ENCODE data around the gene NKAIN4.

Gene NKAIN4

GRCh38 chr20:63293456-63293855 is 39.2 kb upstream of the NKAIN4 start:
- H3K27me3 Mint-ChIP-seq = peaks cover 19% of the 10 kb centered on the region
- no peak overlapping the region for H3K4me3 Mint-ChIP-seq
- DNase-seq (ENCODE audit: low spot score in 2 of 2) = no peak
- H3K9me3 Mint-ChIP-seq = no peaks in the 10 kb centered on the region
- H3K36me3 Mint-ChIP-seq (ENCODE audit: insufficient read depth) = peaks cover 14% of the 10 kb centered on the region
- no peak for ATAC-seq (replicated peaks; ENCODE audit: extremely low read depth, poor library complexity, severe bottlenecking)
- no peak overlapping the region for H3K27ac Mint-ChIP-seq (ENCODE audit: low read depth)
- H3K4me1 Mint-ChIP-seq = peaks cover 6% of the 10 kb centered on the region

GRCh38 chr20:63292904-63293303 is 38.6 kb upstream of the NKAIN4 start, which contains the start of gene COL20A1:
COL20A1 (plus strand) TSS chr20:63293186; CDS start chr20:63295108, 1,922 bp downstream.
- H3K4me1 Mint-ChIP-seq = peaks cover 6% of the 10 kb centered on the region
- peaks cover 16% of the 10 kb centered on the region for H3K36me3 Mint-ChIP-seq (ENCODE audit: insufficient read depth)
- no peak within 1 kb of the TSS for H3K4me3 Mint-ChIP-seq
- H3K27me3 Mint-ChIP-seq = peaks cover 13% of the 10 kb centered on the region
- DNase-seq (ENCODE audit: low spot score in 2 of 2) = no peak
- H3K27ac Mint-ChIP-seq (ENCODE audit: low read depth) = no peak within 1 kb of the TSS
- no peaks in the 10 kb centered on the region for H3K9me3 Mint-ChIP-seq
- ATAC-seq (replicated peaks; ENCODE audit: extremely low read depth, poor library complexity, severe bottlenecking) = no peak

- Mint-ChIP-seq H3K27me3 (peaks cover 13% of the 10 kb centered on the region), H3K4me3 (no peak overlapping the region), H3K4me1 (peaks cover 6% of the 10 kb centered on the region), H3K27ac (ENCODE audit: low read depth) (no peak overlapping the region), H3K36me3 (ENCODE audit: insufficient read depth) (peaks cover 17% of the 10 kb centered on the region), H3K9me3 (no peaks in the 10 kb centered on the region)
- DNase-seq (ENCODE audit: low spot score in 2 of 2) (no peak), ATAC-seq (replicated peaks; ENCODE audit: extremely low read depth, poor library complexity, severe bottlenecking) (no peak)
These were observed 38.0 kb upstream of the NKAIN4 start for GRCh38 chr20:63292292-63292701.

GRCh38 chr20:63291811-63292210 is 37.5 kb upstream of the NKAIN4 start:
- no peak overlapping the region for H3K27ac Mint-ChIP-seq (ENCODE audit: low read depth)
- ATAC-seq (replicated peaks; ENCODE audit: extremely low read depth, poor library complexity, severe bottlenecking) (no peak), DNase-seq (ENCODE audit: low spot score in 2 of 2) (no peak)
- H3K4me1 Mint-ChIP-seq = peaks cover 6% of the 10 kb centered on the region
- H3K4me3 Mint-ChIP-seq = no peak overlapping the region
- H3K36me3 Mint-ChIP-seq (ENCODE audit: insufficient read depth) = peaks cover 17% of the 10 kb centered on the region
- H3K9me3 Mint-ChIP-seq = no peaks in the 10 kb centered on the region
- peaks cover 13% of the 10 kb centered on the region for H3K27me3 Mint-ChIP-seq

GRCh38 chr20:63290677-63291472 is 36.6 kb upstream of the NKAIN4 start:
- peaks cover 6% of the 10 kb centered on the region for H3K4me1 Mint-ChIP-seq
- H3K27ac Mint-ChIP-seq (ENCODE audit: low read depth) = no peak overlapping the region
- ATAC-seq (replicated peaks; ENCODE audit: extremely low read depth, poor library complexity, severe bottlenecking) (peak; percentile 55), DNase-seq (ENCODE audit: low spot score in 2 of 2) (peak; percentile 48 to 57)
- peaks cover 18% of the 10 kb centered on the region for H3K36me3 Mint-ChIP-seq (ENCODE audit: insufficient read depth)
- no peak overlapping the region for H3K4me3 Mint-ChIP-seq
- H3K9me3 Mint-ChIP-seq = no peaks in the 10 kb centered on the region
- peaks cover 13% of the 10 kb centered on the region for H3K27me3 Mint-ChIP-seq

- no peaks in the 10 kb centered on the region for H3K9me3 Mint-ChIP-seq
- H3K27ac Mint-ChIP-seq (ENCODE audit: low read depth) = no peak overlapping the region
- peaks cover 9% of the 10 kb centered on the region for H3K27me3 Mint-ChIP-seq
- DNase-seq (ENCODE audit: low spot score in 2 of 2) (no peak), ATAC-seq (replicated peaks; ENCODE audit: extremely low read depth, poor library complexity, severe bottlenecking) (no peak)
- no peak overlapping the region for H3K4me3 Mint-ChIP-seq
- peaks cover 19% of the 10 kb centered on the region for H3K36me3 Mint-ChIP-seq (ENCODE audit: insufficient read depth)
- H3K4me1 Mint-ChIP-seq = no peaks in the 10 kb centered on the region
These were observed 35.9 kb upstream of the NKAIN4 start for GRCh38 chr20:63290136-63290676.

- Mint-ChIP-seq H3K9me3 (no peaks in the 10 kb centered on the region), H3K4me1 (no peaks in the 10 kb centered on the region), H3K27ac (ENCODE audit: low read depth) (no peak overlapping the region), H3K27me3 (peaks cover 2% of the 10 kb centered on the region), H3K4me3 (no peak overlapping the region), H3K36me3 (ENCODE audit: insufficient read depth) (peaks cover 19% of the 10 kb centered on the region)
- DNase-seq (ENCODE audit: low spot score in 2 of 2) = no peak
- ATAC-seq (replicated peaks; ENCODE audit: extremely low read depth, poor library complexity, severe bottlenecking) = no peak
These were observed 35.3 kb upstream of the NKAIN4 start for GRCh38 chr20:63289311-63290135.

GRCh38 chr20:63288581-63289251 is 34.5 kb upstream of the NKAIN4 start:
- no peak overlapping the region for H3K4me3 Mint-ChIP-seq
- H3K9me3 Mint-ChIP-seq = no peaks in the 10 kb centered on the region
- H3K27ac Mint-ChIP-seq (ENCODE audit: low read depth) = no peak overlapping the region
- ATAC-seq (replicated peaks; ENCODE audit: extremely low read depth, poor library complexity, severe bottlenecking) = no peak
- H3K4me1 Mint-ChIP-seq = no peaks in the 10 kb centered on the region
- peaks cover 19% of the 10 kb centered on the region for H3K36me3 Mint-ChIP-seq (ENCODE audit: insufficient read depth)
- DNase-seq (ENCODE audit: low spot score in 2 of 2) = no peak
- H3K27me3 Mint-ChIP-seq = no peaks in the 10 kb centered on the region

GRCh38 chr20:63287697-63288580 is 33.7 kb upstream of the NKAIN4 start:
- H3K36me3 Mint-ChIP-seq (ENCODE audit: insufficient read depth) = peaks cover 21% of the 10 kb centered on the region
- no peaks in the 10 kb centered on the region for H3K4me1 Mint-ChIP-seq
- H3K27ac Mint-ChIP-seq (ENCODE audit: low read depth) = no peak overlapping the region
- no peak for ATAC-seq (replicated peaks; ENCODE audit: extremely low read depth, poor library complexity, severe bottlenecking)
- H3K9me3 Mint-ChIP-seq = no peaks in the 10 kb centered on the region
- no peak overlapping the region for H3K4me3 Mint-ChIP-seq
- no peaks in the 10 kb centered on the region for H3K27me3 Mint-ChIP-seq
- no peak for DNase-seq (ENCODE audit: low spot score in 2 of 2)

- DNase-seq (ENCODE audit: low spot score in 2 of 2) = no peak
- Mint-ChIP-seq H3K27ac (ENCODE audit: low read depth) (no peak overlapping the region), H3K4me1 (no peaks in the 10 kb centered on the region), H3K36me3 (ENCODE audit: insufficient read depth) (peaks cover 19% of the 10 kb centered on the region), H3K9me3 (no peaks in the 10 kb centered on the region), H3K27me3 (no peaks in the 10 kb centered on the region), H3K4me3 (no peak overlapping the region)
- no peak for ATAC-seq (replicated peaks; ENCODE audit: extremely low read depth, poor library complexity, severe bottlenecking)
These were observed 32.8 kb upstream of the NKAIN4 start for GRCh38 chr20:63286781-63287696.

All from central memory CD8-positive, alpha-beta T cell (primary cell).